ENCODE results near the gene LRMDA. TPM values are rescaled to one million over a fixed set of nuclear protein-coding genes. Genes with fewer than 3 reads are reported as not detected.

Gene LRMDA
- total RNA-seq, 4 donors from 2014 or later, result 2.2 to 7.8 (median 4.5) TPM

DNA sequence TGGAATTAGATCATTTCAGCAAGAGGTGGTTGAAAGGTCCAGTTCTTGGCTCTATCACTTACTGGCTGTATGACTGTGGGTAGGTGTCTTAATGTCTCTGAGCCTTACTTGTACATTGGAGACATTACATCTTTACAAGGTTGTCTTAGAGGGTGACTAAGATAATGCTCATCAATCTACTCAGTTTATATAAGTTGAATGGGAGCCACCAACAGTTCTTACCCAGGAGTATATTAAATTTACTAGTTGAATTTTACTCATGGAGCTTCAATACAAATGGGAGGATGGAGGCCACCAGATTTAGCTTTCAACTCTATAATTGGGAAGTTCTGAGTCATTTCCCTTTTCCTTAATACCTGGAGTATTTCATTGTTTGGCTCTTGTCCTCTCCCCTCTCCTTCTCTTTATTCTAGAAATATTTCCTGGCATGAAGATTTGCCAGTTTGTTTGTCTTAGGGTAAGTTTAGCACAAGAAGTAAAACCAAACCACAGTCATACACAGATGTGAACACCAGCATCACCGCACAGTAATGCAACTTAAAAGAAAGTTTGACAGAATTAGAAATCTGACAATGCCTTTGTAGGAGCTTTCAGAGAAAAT lies 222.8 kb downstream of the LRMDA start:
- in situ Hi-C loops (cut with MboI; ENCODE audit: low pct_ligation_motif_present in 1 of 4, low pct_unique_long_range_greater_than_20kb in 1 of 4, low sequenced_read_pairs in 3 of 4), result no loop called here
- Histone ChIP-seq H3K4me3 (no peak overlapping the region), H3K4me1 (peaks cover 0 to 19% (median 4%) of the 10 kb centered on the region in 4 donors), H3K9me3 (no peaks in the 10 kb centered on the region), H3K27me3 (no peaks in the 10 kb centered on the region), H3K27ac (peak overlapping the region in 1 of 4 donors; percentile 3), H3K36me3 (no peaks in the 10 kb centered on the region)
- DNase-seq, result no peak
- 88 to 92% methylated on average over 1 of the region's 1 CpG for WGBS, 2 donors (ENCODE audit: low coverage in 1 of 2)
- TF ChIP-seq POLR2AphosphoS5 (IDR thresholded peaks at IDR 0.05), result no peak
- TF ChIP-seq EP300 (IDR thresholded peaks at IDR 0.05; ENCODE audit: low read depth), result no peak
- TF ChIP-seq, protein P1, sequence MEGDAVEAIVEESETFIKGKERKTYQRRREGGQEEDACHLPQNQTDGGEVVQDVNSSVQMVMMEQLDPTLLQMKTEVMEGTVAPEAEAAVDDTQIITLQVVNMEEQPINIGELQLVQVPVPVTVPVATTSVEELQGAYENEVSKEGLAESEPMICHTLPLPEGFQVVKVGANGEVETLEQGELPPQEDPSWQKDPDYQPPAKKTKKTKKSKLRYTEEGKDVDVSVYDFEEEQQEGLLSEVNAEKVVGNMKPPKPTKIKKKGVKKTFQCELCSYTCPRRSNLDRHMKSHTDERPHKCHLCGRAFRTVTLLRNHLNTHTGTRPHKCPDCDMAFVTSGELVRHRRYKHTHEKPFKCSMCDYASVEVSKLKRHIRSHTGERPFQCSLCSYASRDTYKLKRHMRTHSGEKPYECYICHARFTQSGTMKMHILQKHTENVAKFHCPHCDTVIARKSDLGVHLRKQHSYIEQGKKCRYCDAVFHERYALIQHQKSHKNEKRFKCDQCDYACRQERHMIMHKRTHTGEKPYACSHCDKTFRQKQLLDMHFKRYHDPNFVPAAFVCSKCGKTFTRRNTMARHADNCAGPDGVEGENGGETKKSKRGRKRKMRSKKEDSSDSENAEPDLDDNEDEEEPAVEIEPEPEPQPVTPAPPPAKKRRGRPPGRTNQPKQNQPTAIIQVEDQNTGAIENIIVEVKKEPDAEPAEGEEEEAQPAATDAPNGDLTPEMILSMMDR (IDR thresholded peaks at IDR 0.05), result no peak
- TF ChIP-seq POLR2A (IDR thresholded peaks at IDR 0.05), result no peak
- intact Hi-C loops (cut with DNase I; ENCODE audit: low total_unique reads), result loop anchor here (10.0 kb wide), 1 partner anchor 249 kb away; the partner anchor contains the start of gene ZNF503

DNA sequence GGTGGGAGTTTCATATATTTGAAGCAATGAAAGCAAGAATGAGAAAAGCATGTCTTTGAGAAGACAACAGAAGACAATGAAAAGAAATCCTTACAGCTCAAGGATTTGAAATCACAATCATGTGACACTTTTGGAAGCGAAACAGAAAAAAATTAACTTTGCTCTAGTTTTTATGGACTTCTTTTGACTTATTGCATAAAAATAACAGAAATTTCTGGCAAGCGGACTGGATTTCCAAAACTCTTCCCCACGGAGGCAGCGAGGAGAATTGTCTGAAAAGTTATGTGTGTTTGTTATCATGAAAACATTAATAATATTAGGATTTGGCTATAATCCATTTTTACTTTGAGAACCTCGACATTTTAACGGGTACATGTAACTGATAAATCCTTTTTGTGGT lies 223.3 kb downstream of the LRMDA start:
- no peaks in the 10 kb centered on the region for H3K27me3 ChIP-seq
- TF ChIP-seq, protein P1 (IDR thresholded peaks at IDR 0.05), result no peak
- TF ChIP-seq POLR2AphosphoS5 (IDR thresholded peaks at IDR 0.05), result no peak
- TF ChIP-seq POLR2A (IDR thresholded peaks at IDR 0.05), result no peak
- no peak for TF ChIP-seq EP300 (IDR thresholded peaks at IDR 0.05; ENCODE audit: low read depth)
- H3K27ac ChIP-seq, result peak overlapping the region in 1 of 4 donors; percentile 3
- WGBS, 2 donors (ENCODE audit: low coverage in 1 of 2), result 58 to 76% methylated on average over 5 to 6 of the region's 6 CpGs
- no peak overlapping the region for H3K4me3 ChIP-seq
- in situ Hi-C loops (cut with MboI; ENCODE audit: low pct_ligation_motif_present in 1 of 4, low pct_unique_long_range_greater_than_20kb in 1 of 4, low sequenced_read_pairs in 3 of 4) (no loop called here), intact Hi-C loops (cut with DNase I; ENCODE audit: low total_unique reads) (loop anchor here (10.0 kb wide), 1 partner anchor 250 kb away; the partner anchor contains the start of gene ZNF503)
- no peaks in the 10 kb centered on the region for H3K36me3 ChIP-seq
- H3K9me3 ChIP-seq, result no peaks in the 10 kb centered on the region
- DNase-seq, result no peak
- peaks cover 0 to 19% (median 4%) of the 10 kb centered on the region in 4 donors for H3K4me1 ChIP-seq

DNA sequence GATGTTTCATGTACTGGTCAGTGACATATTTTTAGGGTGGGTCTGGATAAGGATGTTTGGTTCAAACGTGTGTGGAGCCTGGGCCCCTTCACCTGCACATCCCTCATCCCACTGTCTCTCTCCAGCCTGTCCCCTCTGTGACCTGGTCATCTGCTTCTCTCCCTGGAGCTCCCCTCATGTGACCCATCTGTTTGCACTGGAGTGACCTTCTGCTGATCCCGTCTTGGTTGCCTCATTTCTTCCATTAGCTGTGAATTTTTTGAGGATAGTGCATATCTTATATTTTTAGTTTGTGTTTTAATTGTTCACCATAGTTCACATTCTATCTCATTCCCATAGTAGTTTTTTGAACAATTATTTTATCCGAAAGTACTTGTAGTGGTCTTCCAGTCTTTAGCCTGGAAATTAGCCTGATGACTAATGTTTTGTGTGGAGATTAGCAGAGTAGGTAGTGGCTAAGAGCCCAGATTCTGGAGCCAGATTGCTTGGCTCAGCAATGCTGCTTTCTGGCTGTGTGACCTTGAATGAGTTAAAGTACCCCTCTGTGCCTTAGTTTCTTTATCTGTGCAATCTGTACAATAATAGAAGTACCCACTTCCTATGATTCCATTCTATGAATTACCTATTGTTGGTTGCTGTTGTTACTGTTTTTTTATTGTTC lies 224.5 kb downstream of the LRMDA start:
- in situ Hi-C loops (cut with MboI; ENCODE audit: low pct_ligation_motif_present in 1 of 4, low pct_unique_long_range_greater_than_20kb in 1 of 4, low sequenced_read_pairs in 3 of 4) (no loop called here), intact Hi-C loops (cut with DNase I; ENCODE audit: low total_unique reads) (loop anchor here (10.0 kb wide), 1 partner anchor 251 kb away; the partner anchor contains the start of gene ZNF503)
- Histone ChIP-seq H3K27me3 (no peaks in the 10 kb centered on the region), H3K27ac (peak overlapping the region in 2 of 4 donors; percentile 2 to 3), H3K36me3 (no peaks in the 10 kb centered on the region), H3K9me3 (no peaks in the 10 kb centered on the region), H3K4me3 (no peak overlapping the region), H3K4me1 (peaks cover 0 to 19% (median 4%) of the 10 kb centered on the region in 4 donors)
- no peak for TF ChIP-seq EP300 (IDR thresholded peaks at IDR 0.05; ENCODE audit: low read depth)
- peak in 1 of 3 donors; percentile 25 for TF ChIP-seq POLR2AphosphoS5 (IDR thresholded peaks at IDR 0.05)
- 52 to 83% methylated on average over 2 to 3 of the region's 3 CpGs for WGBS, 2 donors (ENCODE audit: low coverage in 1 of 2)
- DNase-seq, result no peak

DNA sequence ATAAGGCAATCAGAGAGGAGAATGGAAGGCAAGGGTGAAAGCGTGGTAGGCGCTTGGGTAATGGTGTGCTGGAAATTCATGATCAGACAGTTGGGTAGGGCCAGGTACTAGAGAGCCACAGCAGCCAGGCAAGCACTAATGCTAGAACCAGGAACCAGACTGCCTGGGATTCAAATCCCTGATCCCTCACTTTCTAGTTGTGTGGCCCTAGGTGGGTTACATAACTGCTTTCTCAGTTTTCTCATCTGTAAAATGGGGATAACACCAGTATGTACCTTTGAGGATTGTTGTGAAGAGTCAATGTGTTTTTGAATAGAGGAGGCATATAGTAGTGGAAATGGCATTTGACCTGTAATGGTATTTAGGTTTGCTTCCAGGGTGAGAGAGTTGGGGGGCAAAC lies 225.9 kb downstream of the LRMDA start:
- no peak overlapping the region for H3K4me3 ChIP-seq
- H3K4me1 ChIP-seq, result peaks cover 0 to 21% (median 4%) of the 10 kb centered on the region in 4 donors
- DNase-seq, result no peak
- intact Hi-C loops (cut with DNase I; ENCODE audit: low total_unique reads) (loop anchor here (10.0 kb wide), 1 partner anchor 253 kb away; the partner anchor contains the start of gene ZNF503), in situ Hi-C loops (cut with MboI; ENCODE audit: low pct_ligation_motif_present in 1 of 4, low pct_unique_long_range_greater_than_20kb in 1 of 4, low sequenced_read_pairs in 3 of 4) (no loop called here)
- WGBS, 2 donors (ENCODE audit: low coverage in 1 of 2), result 98% methylated on average over 2 of the region's 2 CpGs; no CpG with 5 or more reads in 1 of the 2 donors
- no peaks in the 10 kb centered on the region for H3K27me3 ChIP-seq
- TF ChIP-seq POLR2A (IDR thresholded peaks at IDR 0.05), result no peak
- TF ChIP-seq, protein P1 (IDR thresholded peaks at IDR 0.05), result no peak
- no peak for TF ChIP-seq EP300 (IDR thresholded peaks at IDR 0.05; ENCODE audit: low read depth)
- TF ChIP-seq POLR2AphosphoS5 (IDR thresholded peaks at IDR 0.05), result no peak
- no peaks in the 10 kb centered on the region for H3K36me3 ChIP-seq
- H3K9me3 ChIP-seq, result no peaks in the 10 kb centered on the region
- no peak overlapping the region for H3K27ac ChIP-seq

Data from transverse colon (tissue), 4 donors.